ENCODE data around the gene TM4SF1.

The TM4SF1 gene

DNA sequence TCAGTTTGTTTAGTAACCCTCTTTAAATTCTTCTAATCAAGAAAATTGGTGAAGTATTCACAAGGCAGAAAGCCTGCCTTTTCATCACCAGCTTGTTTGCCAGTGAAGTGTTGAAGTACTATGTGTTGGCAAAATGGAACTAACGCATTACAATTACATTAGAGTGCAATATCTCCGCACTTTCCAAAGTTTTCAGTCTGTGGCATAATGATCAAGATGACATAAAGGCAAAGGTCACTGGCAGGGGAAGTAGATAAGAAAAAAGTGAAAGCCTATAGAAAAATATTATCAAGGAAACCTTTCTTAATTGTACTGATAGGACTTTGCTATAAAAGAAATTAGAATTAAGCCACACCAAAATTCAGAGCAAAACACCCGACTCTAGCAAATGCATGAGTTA lies 25.0 kb upstream of the TM4SF1 start:
- TF ChIP-seq, protein P1, sequence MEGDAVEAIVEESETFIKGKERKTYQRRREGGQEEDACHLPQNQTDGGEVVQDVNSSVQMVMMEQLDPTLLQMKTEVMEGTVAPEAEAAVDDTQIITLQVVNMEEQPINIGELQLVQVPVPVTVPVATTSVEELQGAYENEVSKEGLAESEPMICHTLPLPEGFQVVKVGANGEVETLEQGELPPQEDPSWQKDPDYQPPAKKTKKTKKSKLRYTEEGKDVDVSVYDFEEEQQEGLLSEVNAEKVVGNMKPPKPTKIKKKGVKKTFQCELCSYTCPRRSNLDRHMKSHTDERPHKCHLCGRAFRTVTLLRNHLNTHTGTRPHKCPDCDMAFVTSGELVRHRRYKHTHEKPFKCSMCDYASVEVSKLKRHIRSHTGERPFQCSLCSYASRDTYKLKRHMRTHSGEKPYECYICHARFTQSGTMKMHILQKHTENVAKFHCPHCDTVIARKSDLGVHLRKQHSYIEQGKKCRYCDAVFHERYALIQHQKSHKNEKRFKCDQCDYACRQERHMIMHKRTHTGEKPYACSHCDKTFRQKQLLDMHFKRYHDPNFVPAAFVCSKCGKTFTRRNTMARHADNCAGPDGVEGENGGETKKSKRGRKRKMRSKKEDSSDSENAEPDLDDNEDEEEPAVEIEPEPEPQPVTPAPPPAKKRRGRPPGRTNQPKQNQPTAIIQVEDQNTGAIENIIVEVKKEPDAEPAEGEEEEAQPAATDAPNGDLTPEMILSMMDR (IDR thresholded peaks at IDR 0.05; ENCODE audit: extremely low read depth, missing control alignments) = no peak
- no peak for DNase-seq (ENCODE audit: low spot score)

DNA sequence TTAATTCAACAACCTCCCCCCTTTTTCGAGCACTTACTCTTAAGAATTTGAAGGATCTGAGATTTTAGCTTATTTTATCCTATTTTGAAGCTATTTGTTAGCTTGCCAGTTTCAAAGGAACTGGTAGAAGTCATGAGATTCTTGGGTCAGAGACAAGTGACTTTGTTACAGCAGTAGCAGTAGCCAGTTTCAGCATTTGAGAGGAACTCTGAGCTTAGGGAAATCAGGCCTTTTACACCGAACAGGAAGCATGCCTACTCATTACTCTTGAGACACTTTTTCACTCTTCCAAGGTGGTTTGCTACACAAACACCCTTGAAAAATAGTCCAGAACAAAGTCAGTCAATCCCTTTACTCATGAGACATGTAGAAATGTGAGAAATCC lies 24.5 kb upstream of the TM4SF1 start:
- TF ChIP-seq, protein P1 (IDR thresholded peaks at IDR 0.05; ENCODE audit: extremely low read depth, missing control alignments) = no peak
- DNase-seq (ENCODE audit: low spot score) = no peak

DNA sequence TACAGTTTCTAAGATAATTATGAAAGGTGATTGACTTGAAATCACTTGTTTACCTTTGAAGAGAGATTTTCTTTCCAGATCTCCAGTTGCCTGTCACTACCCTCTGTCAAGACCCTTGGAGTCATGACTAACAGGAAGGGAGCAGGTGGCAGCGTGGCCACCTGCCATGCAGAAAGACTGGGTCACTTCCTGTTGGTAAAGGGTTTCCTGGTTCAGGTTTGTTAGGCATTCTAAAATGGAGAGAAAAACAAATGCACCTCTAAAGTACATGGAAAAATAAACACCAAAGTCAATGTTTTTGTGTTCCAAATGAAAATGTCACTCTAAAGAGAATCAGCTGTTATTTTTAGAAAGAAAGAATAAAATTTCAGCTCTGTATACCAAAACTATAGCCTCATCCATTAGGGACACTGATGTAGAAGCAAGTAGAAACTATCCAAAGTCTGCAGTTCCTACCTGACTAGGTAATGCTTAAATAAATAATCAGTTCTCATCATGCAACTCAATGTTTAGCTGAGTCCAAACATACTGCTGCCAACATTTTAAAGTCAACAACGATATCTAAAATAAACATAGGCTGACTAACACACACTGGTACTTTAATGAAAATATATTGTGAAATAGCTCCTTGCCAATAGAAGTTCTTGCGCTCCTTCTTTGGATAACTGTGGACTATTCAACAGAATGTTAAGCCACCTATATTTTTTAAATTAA lies 23.9 kb upstream of the TM4SF1 start:
- TF ChIP-seq, protein P1 (IDR thresholded peaks at IDR 0.05; ENCODE audit: extremely low read depth, missing control alignments) = no peak
- DNase-seq (ENCODE audit: low spot score) = no peak

DNA sequence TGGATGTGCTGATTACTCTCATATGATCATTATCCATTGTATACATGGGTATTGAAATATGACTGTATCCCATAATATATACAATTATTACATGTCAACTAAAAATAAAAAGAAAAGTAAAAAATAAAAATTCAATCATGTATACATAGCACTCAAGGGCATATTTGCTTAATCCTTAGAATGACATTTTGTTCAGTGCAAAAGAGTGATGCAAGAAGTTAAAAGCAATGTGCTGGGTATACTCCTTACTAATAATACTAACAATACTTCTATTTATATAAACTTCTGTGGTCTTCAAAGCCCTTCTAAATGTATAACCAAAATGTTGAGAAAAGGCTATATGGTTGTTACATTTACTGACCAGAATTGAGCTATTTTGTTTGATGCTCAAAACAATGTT lies 23.2 kb upstream of the TM4SF1 start:
- no peak for DNase-seq (ENCODE audit: low spot score)
- TF ChIP-seq, protein P1 (IDR thresholded peaks at IDR 0.05; ENCODE audit: extremely low read depth, missing control alignments) = no peak

DNA sequence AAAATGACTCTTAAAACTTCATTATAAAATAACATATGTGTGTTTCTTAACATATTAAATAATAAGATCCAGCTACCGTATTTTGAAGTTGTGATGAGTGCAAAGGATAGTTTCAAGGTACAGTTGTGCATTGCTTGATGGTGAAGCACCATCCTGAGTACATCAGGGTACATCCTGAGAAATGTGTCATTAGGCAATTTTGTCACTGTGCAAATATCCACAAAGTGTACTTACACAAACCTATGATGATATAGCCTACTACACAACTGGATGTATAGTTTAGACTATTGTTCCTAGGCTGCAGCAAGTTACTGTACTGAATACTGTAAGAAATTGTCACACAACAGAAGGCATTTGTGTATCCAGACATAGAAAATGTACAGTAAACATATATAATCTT lies 20.8 kb upstream of the TM4SF1 start:
- no peak for DNase-seq (ENCODE audit: low spot score)
- TF ChIP-seq, protein P1 (IDR thresholded peaks at IDR 0.05; ENCODE audit: extremely low read depth, missing control alignments) = no peak

DNA sequence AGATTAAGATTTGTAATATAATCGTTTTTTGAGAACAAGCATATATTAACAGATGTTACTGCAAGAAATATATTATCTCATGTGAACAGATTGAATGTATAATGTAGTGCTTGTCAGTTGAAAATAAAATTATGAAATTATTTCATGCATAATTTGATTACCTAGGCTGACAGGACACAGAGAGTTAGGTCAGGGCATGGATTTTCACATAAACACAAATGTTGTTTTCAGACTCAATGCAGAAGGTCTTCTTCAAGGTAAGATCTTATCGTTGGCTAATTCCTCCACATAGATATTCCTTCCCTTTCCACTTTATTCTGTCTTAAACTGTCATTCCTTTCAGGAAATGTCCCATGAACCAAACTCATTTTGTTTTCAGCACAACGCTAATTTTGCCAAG lies 20.1 kb upstream of the TM4SF1 start:
- TF ChIP-seq, protein P1 (IDR thresholded peaks at IDR 0.05; ENCODE audit: extremely low read depth, missing control alignments) = no peak
- no peak for DNase-seq (ENCODE audit: low spot score)

DNA sequence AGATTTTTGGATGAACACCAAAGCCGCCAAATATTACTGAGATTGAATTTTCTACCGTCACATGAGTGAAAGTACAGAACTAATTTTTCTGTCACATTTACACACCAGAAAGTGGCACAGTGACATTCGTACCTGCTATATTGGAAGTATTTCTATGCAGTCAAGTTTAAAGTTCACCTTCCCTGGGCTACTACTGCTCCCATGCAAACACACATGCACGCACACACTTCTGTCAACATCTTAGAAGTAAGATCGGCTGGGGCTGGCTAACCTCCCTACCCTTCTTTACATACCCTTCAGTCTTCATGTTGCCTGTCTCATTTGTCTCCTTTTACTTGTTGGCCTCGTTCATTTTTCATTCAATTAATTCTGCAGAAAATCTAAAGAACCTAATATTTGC lies 19.0 kb upstream of the TM4SF1 start:
- TF ChIP-seq, protein P1 (IDR thresholded peaks at IDR 0.05; ENCODE audit: extremely low read depth, missing control alignments) = no peak
- no peak for DNase-seq (ENCODE audit: low spot score)

Data from GM20000 (cell line).